Epithelial cell of prostate (primary cell): ENCODE measurements around the gene IGFL1.
A peak's percentile ranks its signal among the peaks of the same experiment; 100 is the strongest.
"Not testable (repeated sequence)": the region's sequence is repeated elsewhere in the genome, so short reads cannot be mapped to it uniquely, and the experiment has no call there.

Experiments used
- DNase-seq: peaks from one replicate; pipeline ENCODE4 v3.0.0-alpha.2; 2011; ENCODE audit warnings: low read depth, low spot score
- H3K27ac ChIP-seq: fragments of 450-650 bp; 2 replicates; pipeline ENCODE4 v1.5.1; 2017; ENCODE audit warnings: mild to moderate bottlenecking

Gene IGFL1

GRCh38 chr19:46221152-46221551 is 8.4 kb upstream of the IGFL1 start:
- DNase-seq = no peak

GRCh38 chr19:46221981-46222610 is 7.4 kb upstream of the IGFL1 start:
- DNase-seq = peak; percentile 64
- H3K27ac ChIP-seq = peak overlapping the region; percentile 21

More at GRCh38 chr19:46221152-46221551, 8.4 kb upstream of the IGFL1 start:
- no peak overlapping the region for H3K27ac ChIP-seq

DNA sequence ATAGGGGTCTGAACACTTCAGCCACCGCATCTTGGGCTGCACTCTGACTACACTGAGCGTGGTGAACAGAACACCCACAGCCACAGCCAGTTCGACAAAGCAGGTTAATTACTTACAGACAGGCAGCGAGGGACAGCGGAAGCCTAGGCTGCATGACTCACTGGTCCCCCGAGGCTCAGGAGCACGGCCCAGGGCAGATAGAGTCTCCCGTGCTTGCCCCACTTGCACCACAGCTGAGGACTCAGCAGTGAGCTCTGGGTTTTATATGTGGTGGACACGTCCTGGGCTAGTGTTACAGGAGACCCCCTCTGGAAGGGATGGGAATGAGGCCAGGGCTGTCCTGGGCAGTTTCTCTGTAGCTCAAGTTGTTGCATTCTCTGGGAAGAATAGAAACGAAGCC is 5.8 kb upstream of the IGFL1 start:
- not testable (repeated sequence) for DNase-seq, H3K27ac ChIP-seq

DNA sequence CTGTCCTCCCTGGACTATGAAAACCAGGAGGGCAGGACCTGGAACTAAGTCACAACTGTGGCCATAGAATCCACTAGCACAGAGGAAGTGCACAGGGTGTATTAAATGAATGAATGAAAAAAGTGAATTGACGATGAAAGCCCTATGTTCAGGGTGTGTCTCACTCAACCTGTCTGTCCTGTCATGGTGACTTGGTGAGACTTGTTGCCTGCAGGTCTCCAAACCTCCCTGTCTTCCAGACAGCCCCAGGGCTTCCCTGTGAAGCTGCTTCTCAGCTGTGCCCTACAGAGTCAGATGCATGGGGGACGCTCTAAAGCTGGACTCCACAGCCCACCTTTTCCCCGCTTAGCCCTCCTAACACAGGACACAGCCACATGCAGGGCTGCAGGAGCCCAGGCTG is 4.8 kb upstream of the IGFL1 start:
- no peak overlapping the region for H3K27ac ChIP-seq
- no peak for DNase-seq

DNA sequence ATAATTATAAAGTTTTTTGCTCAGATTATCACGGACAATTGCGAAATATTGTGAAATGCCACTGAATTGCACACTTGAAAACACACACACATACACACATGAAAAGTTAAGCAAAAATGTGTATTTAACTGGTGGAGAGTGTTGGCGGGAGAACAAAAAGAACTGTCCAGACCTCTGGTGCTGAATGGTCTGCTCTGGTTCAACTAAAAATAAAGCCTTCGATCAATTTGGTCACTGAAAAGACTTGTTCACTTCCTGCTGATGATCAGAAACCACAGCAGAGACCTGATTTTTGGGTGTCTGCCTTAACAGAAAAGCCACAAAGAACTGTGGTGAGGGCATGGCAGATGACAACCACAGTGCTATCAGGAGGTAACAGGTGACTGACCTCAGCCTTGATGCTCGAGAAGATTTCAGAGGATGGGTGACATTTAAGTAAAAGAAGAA is 4.0 kb upstream of the IGFL1 start:
- DNase-seq = no peak
- H3K27ac ChIP-seq = no peak overlapping the region

DNA sequence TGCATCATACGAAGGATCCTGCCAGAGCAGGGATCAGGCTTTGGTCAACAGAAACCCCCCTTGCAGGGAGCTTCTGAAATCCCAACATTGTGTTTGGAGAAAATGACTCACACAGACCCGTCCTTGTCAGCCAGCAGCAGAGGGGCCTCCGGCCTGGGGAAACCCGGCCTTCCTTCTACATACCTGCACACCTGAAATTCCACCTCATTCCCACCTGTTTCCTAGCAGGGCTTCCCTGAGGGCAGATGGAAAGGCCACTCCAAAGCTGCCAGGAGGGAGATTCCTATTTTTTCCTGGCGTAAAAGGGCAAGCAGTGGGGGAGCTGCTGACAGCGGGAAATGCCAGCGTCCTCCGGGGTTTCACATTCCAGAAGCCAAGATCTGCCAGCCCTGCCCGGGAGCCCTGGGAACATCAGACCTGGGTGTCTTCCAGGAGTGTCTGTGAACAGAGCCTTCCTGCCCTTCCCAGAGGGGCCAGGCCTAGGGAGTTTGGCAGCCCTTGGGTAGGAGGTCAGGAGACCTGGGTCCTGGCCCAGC is 3.0 kb upstream of the IGFL1 start:
- DNase-seq = no peak

DNA sequence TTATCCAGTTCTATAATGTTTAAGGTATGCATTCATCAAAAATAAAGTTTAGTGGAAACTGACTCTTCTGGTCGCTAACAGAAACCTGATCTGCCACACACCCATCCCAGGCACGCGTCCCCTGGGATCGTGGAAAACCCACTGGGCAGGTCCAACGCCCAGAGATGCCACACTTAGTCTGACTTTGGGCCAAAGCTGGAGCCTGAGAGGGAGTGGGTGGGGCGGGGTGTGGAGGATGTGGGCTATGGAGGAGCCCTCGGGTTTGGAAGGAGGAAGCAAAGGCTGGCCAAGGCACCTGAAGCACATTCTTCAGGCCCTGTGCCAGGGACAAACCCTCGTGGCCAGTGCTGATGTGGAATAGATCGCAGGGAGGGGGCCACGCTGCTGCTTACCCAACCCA is 2.5 kb downstream of the IGFL1 start:
- no peak overlapping the region for H3K27ac ChIP-seq
- DNase-seq = no peak

More for the DNA sequence above, 3.0 kb upstream of the IGFL1 start:
- no peak overlapping the region for H3K27ac ChIP-seq

- no peak for DNase-seq
- no peak overlapping the region for H3K27ac ChIP-seq
These were observed 2.9 kb downstream of the IGFL1 start for GRCh38 chr19:46232468-46232867.

DNA sequence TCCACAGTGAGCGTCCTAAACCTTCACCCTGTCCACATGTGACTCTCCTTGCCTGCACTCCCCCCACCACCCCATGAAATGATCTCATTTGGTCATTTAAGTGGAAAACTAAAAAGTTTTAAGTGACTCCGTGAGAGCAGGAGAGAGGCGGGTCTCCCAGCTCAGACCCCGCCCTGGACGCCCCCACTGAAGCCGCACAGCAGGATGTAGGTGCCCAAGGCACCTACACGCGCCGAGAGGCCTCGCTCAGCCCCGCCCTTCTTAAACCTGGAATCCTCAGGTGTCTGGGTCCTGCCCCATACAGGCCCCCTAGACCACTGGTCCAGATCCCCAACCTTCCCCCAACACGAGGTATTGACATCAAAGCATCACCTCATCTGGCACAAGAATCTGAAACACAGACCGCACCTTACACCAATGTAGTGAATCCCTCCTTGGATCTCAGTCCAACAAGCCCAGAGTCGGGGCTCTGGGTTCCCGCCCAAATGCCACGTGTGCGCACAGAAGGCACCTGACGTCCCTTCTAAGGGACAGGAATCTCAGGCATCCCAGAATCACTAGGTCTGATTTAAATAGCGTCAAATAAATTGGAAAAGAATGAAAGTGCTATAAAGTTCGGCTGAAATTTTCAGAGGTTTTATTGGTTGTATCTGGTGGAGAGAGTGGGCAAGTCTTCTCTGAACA is 3.5 kb downstream of the IGFL1 start:
- no peak overlapping the region for H3K27ac ChIP-seq
- no peak for DNase-seq

- DNase-seq, H3K27ac ChIP-seq: not testable (repeated sequence)
These were observed 4.3 kb downstream of the IGFL1 start for GRCh38 chr19:46233871-46234270.

DNA sequence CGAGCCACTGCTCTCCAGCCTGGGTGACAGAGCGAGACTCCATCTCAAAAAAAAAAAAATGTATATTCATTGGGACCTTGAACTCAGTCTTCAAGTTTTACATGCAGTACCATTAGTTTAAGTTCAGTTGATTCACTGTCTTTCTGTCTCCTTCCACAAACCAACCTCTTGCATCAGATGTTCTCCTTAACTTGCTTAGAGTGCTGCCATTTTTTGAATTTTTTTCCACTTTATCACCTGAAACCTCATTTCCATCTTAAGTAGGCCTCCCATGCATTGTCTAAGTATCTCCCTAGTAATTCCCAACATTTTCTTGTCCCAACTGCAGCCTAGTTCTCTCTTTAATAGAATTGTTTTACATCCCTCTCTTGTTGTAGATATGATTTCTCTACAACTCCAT is 8.6 kb downstream of the IGFL1 start:
- not testable (repeated sequence) for DNase-seq

DNA sequence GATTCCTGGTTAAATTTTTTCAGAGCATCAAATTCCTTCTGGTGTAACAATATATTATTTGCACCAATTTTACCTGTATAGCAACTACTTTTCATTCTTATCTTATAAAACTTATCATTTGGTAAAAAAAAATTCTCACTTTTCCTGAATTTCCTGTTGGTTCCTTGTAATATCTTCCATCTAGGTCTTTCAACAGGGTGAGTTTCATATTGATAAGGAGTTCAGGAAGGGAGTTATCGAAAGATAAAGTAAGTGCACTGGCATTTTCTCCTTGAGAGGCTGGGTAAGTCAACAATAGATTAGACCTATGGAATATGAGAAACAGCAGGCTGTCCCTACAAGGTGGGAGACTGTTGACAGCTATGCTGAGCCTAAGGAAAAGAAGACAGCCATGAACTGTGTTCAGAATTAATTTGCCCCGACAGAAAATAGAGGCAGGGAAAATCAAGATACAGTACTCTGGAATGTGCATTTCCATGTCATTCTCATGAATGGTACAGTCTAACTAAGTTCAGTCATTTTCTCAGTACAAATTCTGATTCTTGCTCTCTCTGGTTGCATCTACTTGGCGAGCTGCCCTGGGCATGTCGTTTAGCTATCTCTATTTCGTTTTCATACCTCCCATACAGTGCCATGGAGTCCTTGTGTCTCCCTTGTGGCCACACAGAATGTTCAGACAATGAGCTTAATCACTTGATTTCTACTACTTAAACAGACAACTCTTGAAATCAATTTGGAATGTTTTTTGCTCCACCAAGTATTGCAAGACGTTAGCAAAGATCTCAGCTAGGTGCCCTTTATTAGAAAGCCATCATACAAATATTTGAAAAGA is 9.9 kb downstream of the IGFL1 start:
- no peak overlapping the region for H3K27ac ChIP-seq
- no peak for DNase-seq

More for the DNA sequence above, 8.6 kb downstream of the IGFL1 start:
- not testable (repeated sequence) for H3K27ac ChIP-seq

DNA sequence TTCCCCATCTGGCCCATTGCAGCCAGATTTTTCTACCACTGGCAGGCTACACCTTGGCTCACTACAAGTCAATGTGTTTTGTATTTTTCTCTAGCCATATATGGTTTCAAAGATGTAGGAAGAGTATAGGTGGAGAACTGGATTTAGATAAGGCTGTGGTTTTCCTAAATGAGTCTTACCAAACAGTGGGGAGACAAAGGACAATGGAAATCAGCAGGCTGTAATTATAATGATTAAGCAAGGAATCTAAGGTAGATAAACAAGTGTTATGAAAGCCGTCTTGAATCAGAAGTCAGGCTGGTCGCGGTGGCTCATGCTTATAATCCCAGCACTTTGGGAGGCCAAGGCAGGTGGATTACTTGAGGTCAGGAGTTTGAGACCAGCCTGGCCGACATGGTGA is 11.2 kb downstream of the IGFL1 start:
- no peak overlapping the region for H3K27ac ChIP-seq

DNA sequence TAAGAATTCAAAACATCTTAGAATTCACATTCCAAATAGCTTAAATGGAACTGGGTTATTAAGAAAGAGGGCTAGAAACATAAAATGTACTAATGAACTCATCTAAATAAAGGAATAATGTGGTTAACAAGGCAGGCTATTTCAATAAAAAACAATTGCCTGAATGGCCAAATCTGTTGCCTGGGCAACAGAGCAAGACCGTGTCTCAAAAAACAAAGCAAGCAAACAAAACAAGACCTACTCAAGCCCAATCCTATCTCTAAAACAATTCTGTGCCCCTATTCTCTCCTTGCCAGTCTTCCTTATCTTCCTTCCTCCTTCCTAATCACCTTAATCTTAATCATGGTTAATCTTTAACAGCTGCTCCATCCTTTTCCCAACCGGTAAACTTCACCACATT is 12.1 kb downstream of the IGFL1 start:
- no peak for DNase-seq
- no peak overlapping the region for H3K27ac ChIP-seq

More for the DNA sequence above, 11.2 kb downstream of the IGFL1 start:
- no peak for DNase-seq

GRCh38 chr19:46243081-46243654 is 13.6 kb downstream of the IGFL1 start:
- H3K27ac ChIP-seq, DNase-seq: not testable (repeated sequence)

- no peak for DNase-seq
- no peak overlapping the region for H3K27ac ChIP-seq
These were observed 20.7 kb downstream of the IGFL1 start for GRCh38 chr19:46250076-46250735.

GRCh38 chr19:46251416-46251815 is 21.9 kb downstream of the IGFL1 start:
- no peak for DNase-seq
- H3K27ac ChIP-seq = no peak overlapping the region

DNA sequence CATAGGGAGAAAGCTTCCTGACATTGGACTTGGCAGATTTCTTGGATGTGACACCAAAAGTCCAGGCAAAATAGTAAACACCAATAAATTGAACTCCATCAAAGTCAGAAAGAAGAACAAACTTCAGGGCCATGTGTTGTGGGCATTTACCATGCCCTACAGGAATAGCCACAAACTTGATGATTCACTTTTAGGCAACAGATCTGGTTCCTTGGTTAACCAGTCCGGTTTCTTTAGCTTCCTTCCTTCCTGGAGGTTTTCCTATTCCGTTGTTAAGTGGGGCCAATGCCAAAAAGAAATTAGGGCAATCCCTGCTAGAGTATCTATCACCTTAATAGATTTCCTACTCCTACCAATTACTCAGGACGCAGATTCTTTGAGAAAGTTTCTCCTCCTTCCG is 25.2 kb downstream of the IGFL1 start:
- DNase-seq = no peak
- no peak overlapping the region for H3K27ac ChIP-seq

DNA sequence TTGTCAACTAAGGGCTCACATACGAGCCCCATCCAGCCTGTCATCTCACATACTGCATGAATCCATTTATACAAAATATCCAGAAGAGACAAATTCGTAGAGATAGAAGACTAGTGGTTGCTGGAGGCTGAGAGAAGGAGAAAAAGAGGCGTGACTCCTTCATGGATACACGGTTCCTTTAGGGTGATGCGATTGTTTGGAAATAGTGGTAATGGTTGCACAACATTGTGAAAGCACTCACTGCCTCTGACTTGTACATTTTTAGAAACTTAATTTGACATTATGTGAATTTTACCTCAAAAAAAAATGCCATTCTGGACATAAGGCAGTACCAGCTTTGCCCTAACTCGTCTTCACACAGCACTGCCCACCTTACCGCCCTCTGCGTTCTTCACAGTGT is 27.3 kb downstream of the IGFL1 start:
- H3K27ac ChIP-seq = no peak overlapping the region
- DNase-seq = no peak

- DNase-seq, H3K27ac ChIP-seq: not testable (repeated sequence)
These were observed 32.0 kb downstream of the IGFL1 start for GRCh38 chr19:46261501-46261900.
